HepG2 (cell line): Measurements from ENCODE around the gene CSMD2. TPM values are rescaled to one million over a fixed set of nuclear protein-coding genes. Genes with fewer than 3 reads are reported as not detected.

ENCODE experiments used
- ATAC-seq: fragments of 200-7000 bp; cut with Tn5 transposase; 3 replicates; pipeline ENCODE4 v1.9.1; 2020; ENCODE audit warnings: mild to moderate bottlenecking, moderate library complexity
- BruUV-seq: library from RNA; stranded (reverse); fragments of 400-500 nt; replicated peaks from 2 replicates; lab custom pipeline; 2021; lab: Mats Ljungman, UMichigan
- CTCF ChIA-PET: fragments of 300-600 bp; formaldehyde crosslinking; extraction: SDS; loops from one replicate; lab custom pipeline; 2021; ENCODE audit warnings: low total read pairs, inconsistent platforms, low intra/inter-chr PET ratio; lab: Yijun Ruan, JAX
- POLR2A ChIA-PET: fragments of 350-600 bp; sonication (Branson Sonifier 250); formaldehyde crosslinking; loops from one replicate; lab custom pipeline; 2020; ENCODE audit warnings: antibody characterized with exemption, inconsistent platforms; lab: Yijun Ruan, JAX
- DNase-seq: peaks from one replicate; pipeline ENCODE4 v3.0.0-alpha.2; 2015; ENCODE audit warnings: low spot score
- FAIRE-seq: peaks from 3 replicates; lab custom pipeline; 2011; peaks lifted over from hg19 to GRCh38; lab: Jason Lieb, UNC
- H2AFZ ChIP-seq: one replicate; pipeline ENCODE4 v1.6.1; 2011; ENCODE audit warnings: low read length, inconsistent platforms
- H3K27ac ChIP-seq: fragments of 300-600 bp; 3 replicates; pipeline ENCODE4 v1.8.0; 2011; ENCODE audit warnings: mixed run types, mild to moderate bottlenecking, mixed read lengths, low read length, inconsistent platforms; ENCODE audit not compliant: insufficient read depth; ENCODE audit errors: extremely low read length
- H3K27me3 ChIP-seq, 2 experiments: fragments of 200-600 bp in 1 of 2; 2 replicates in 1 of 2; 3 replicates in 1 of 2; pipeline versions ENCODE4 v1.6.0 to v1.8.0; 2011; ENCODE audit warnings: low read length in 2 of 2, mild to moderate bottlenecking in 2 of 2, moderate library complexity in 2 of 2, inconsistent platforms in 1 of 2; ENCODE audit not compliant: insufficient read depth in 2 of 2, control insufficient read depth in 1 of 2
- H3K36me3 ChIP-seq, 2 experiments: fragments of 200-600 bp in 1 of 2; replicated peaks in 1 of 2; 2 replicates in 1 of 2; 3 replicates in 1 of 2; pipeline versions ENCODE4 v1.5.1 to v1.8.0; 2011; ENCODE audit warnings: low read length in 2 of 2, inconsistent platforms in 1 of 2; ENCODE audit not compliant: insufficient read depth in 2 of 2, control insufficient read depth in 1 of 2
- H3K4me1 ChIP-seq: 2 replicates; pipeline ENCODE4 v1.5.1; 2012; ENCODE audit warnings: low read length, inconsistent platforms; ENCODE audit not compliant: insufficient read depth
- H3K4me2 ChIP-seq: 2 replicates; pipeline ENCODE4 v1.6.0; 2011; ENCODE audit warnings: low read depth, low read length, inconsistent platforms
- H3K4me3 ChIP-seq, 3 experiments: fragments of 200-600 bp in 1 of 3; sonication (generic), shearing (Covaris generic) in 1 of 3; replicated peaks in 1 of 3; 2 replicates each; pipeline ENCODE4 v1.5.1; 2011 to 2016; ENCODE audit warnings: low read length in 3 of 3, inconsistent platforms in 2 of 3, low read depth in 2 of 3, mild to moderate bottlenecking in 2 of 3, control low read depth in 1 of 3, mixed read lengths in 1 of 3; ENCODE audit not compliant: insufficient read depth in 1 of 3
- H3K79me2 ChIP-seq: one replicate; pipeline ENCODE4 v1.6.1; 2011; ENCODE audit warnings: low read length, inconsistent platforms; ENCODE audit not compliant: insufficient read depth
- H3K9ac ChIP-seq: 2 replicates; pipeline ENCODE4 v1.6.0; 2011; ENCODE audit warnings: mild to moderate bottlenecking, low read depth, low read length, inconsistent platforms; ENCODE audit not compliant: insufficient read depth
- H3K9me3 ChIP-seq: 2 replicates; pipeline ENCODE4 v1.5.1; 2012; ENCODE audit warnings: mild to moderate bottlenecking, low read length
- H4K20me1 ChIP-seq: 2 replicates; pipeline ENCODE4 v1.6.0; 2011; ENCODE audit warnings: inconsistent platforms, mild to moderate bottlenecking, low read length, moderate library complexity; ENCODE audit not compliant: insufficient read depth
- GLI4 ChIP-seq: sonication (generic); formaldehyde crosslinking; IDR thresholded peaks from 2 replicates; pipeline ENCODE4 v1.5.1; 2020; ENCODE audit warnings: missing genetic modification reagents, mild to moderate bottlenecking, moderate library complexity, borderline replicate concordance
- KLF12 ChIP-seq: sonication (generic); formaldehyde crosslinking; IDR thresholded peaks from 2 replicates; pipeline ENCODE4 v1.4.0; 2020; ENCODE audit warnings: missing genetic modification reagents, borderline replicate concordance
- MXD4 ChIP-seq: IDR thresholded peaks from 2 replicates; pipeline ENCODE4 v1.6.1; 2016; ENCODE audit warnings: mild to moderate bottlenecking, missing biosample characterization, missing genetic modification reagents
- ZBTB43 ChIP-seq: sonication (generic); formaldehyde crosslinking; conservative IDR thresholded peaks from 2 replicates; pipeline ENCODE4 v1.4.0; 2020; ENCODE audit warnings: missing genetic modification reagents
- ZBTB7A ChIP-seq: sonication (generic); formaldehyde crosslinking; IDR thresholded peaks from 2 replicates; pipeline ENCODE4 v1.8.0; 2022; ENCODE audit warnings: mild to moderate bottlenecking, missing genetic modification reagents
- ZFAT ChIP-seq: sonication (generic); formaldehyde crosslinking; conservative IDR thresholded peaks from 2 replicates; pipeline ENCODE4 v1.8.1; 2023; ENCODE audit warnings: missing genetic modification reagents, inconsistent platforms
- ZNF616 ChIP-seq: sonication (generic); formaldehyde crosslinking; IDR thresholded peaks from 2 replicates; pipeline ENCODE4 v1.5.0; 2020; ENCODE audit warnings: low read depth, mild to moderate bottlenecking, missing genetic modification reagents
- WGBS: methylation state at CpG from one replicate; pipeline ENCODE4 v1.1.6; 2017; ENCODE audit warnings: low lambda C conversion rate; 5-methylcytosine and 5-hydroxymethylcytosine counted together
- in situ Hi-C: cut with HindIII; loops from 2 replicates; pipeline ENCODE4 v1.10.0; 2017; ENCODE audit warnings: low pct_unique_long_range_greater_than_20kb; ENCODE audit not compliant: extremely low pct_ligation_motif_present
- intact Hi-C: fragments of 100-400 bp; cut with micrococcal nuclease; formaldehyde crosslinking; loops from one replicate; pipeline ENCODE4 v1.10.0; 2022; ENCODE audit not compliant: unreplicated experiment
- polyA plus RNA-seq, 8 experiments: library from polyadenylated mRNA; depleted of rRNA in 3 of 8; stranded (reverse) in 7 of 8; unstranded in 1 of 8; fragments of >200 nt; fragmentation: Illumina TruSeq in 4 of 8; extraction: Trizol in 4 of 8; gene quantifications; 2 replicates each; pipeline versions ENCODE4 v1.2.1 to v1.2.3, GENCODE V29; 2011 to 2016; ENCODE audit warnings: low read depth in 4 of 8, missing spikeins in 1 of 8, mixed read lengths in 1 of 8; ENCODE audit not compliant: insufficient read depth in 1 of 8
- total RNA-seq, 5 experiments: library from RNA; depleted of rRNA; stranded (reverse); fragments of >200 nt; fragmentation: Illumina TruSeq; extraction: Trizol; gene quantifications; 2 replicates each; pipeline ENCODE4 v1.2.3, GENCODE V29; 2016; ENCODE audit warnings: low read depth in 1 of 5
- TF ChIP-seq, protein P1 (sequence below): sonication (generic); formaldehyde crosslinking; IDR thresholded peaks from 2 replicates; pipeline ENCODE4 v1.8.1; 2023; ENCODE audit warnings: missing genetic modification reagents, inconsistent platforms, borderline replicate concordance
- TF ChIP-seq, protein P2 (sequence below): sonication (generic); formaldehyde crosslinking; IDR thresholded peaks from 2 replicates; pipeline ENCODE4 v1.5.0; 2020; ENCODE audit warnings: missing genetic modification reagents

The CSMD2 gene
- total and polyA plus RNA-seq, 2 of the 13 experiments (the other 11 are each of a cell fraction or from before 2014, with no cell fraction given): not detected

GRCh38 chr1:33905241-33905640, 259.8 kb downstream of the CSMD2 start:
- H3K4me1 ChIP-seq: no peaks in the 10 kb centered on the region
- no peak overlapping the region for H3K4me3 ChIP-seq
- TF ChIP-seq KLF12 (CRISPR knock-in tag) (no peak), ZBTB7A (CRISPR knock-in tag) (no peak), GLI4 (CRISPR knock-in tag) (no peak), ZFAT (CRISPR knock-in tag) (no peak), ZBTB43 (CRISPR knock-in tag) (no peak), ZNF616 (no peak), MXD4 (CRISPR knock-in tag) (no peak)
- TF ChIP-seq, protein P1, sequence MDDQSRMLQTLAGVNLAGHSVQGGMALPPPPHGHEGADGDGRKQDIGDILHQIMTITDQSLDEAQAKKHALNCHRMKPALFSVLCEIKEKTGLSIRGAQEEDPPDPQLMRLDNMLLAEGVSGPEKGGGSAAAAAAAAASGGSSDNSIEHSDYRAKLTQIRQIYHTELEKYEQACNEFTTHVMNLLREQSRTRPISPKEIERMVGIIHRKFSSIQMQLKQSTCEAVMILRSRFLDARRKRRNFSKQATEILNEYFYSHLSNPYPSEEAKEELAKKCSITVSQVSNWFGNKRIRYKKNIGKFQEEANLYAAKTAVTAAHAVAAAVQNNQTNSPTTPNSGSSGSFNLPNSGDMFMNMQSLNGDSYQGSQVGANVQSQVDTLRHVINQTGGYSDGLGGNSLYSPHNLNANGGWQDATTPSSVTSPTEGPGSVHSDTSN: no peak
- TF ChIP-seq, protein P2, sequence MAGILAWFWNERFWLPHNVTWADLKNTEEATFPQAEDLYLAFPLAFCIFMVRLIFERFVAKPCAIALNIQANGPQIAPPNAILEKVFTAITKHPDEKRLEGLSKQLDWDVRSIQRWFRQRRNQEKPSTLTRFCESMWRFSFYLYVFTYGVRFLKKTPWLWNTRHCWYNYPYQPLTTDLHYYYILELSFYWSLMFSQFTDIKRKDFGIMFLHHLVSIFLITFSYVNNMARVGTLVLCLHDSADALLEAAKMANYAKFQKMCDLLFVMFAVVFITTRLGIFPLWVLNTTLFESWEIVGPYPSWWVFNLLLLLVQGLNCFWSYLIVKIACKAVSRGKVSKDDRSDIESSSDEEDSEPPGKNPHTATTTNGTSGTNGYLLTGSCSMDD (CRISPR knock-in tag): no peak
- BruUV-seq: no TSS peak
- H3K27me3 ChIP-seq: peaks cover 0 to 5% of the 10 kb centered on the region in 2 experiments; a peak in 1 of 5 replicates
- in situ Hi-C loops (no loop called here), intact Hi-C loops (no loop called here)
- FAIRE-seq (no peak), DNase-seq (no peak), ATAC-seq (no peak)
- POLR2A ChIA-PET: no interaction called here
- no peak overlapping the region for H2AFZ ChIP-seq
- H3K4me2 ChIP-seq: no peak overlapping the region
- H4K20me1 ChIP-seq: no peaks in the 10 kb centered on the region
- H3K79me2 ChIP-seq: no peaks in the 10 kb centered on the region
- CTCF ChIA-PET: no interaction called here
- 4% methylated on average over 3 of the region's 3 CpGs for WGBS
- H3K9ac ChIP-seq: no peak overlapping the region
- H3K27ac ChIP-seq: no peak overlapping the region
- H3K9me3 ChIP-seq: no peaks in the 10 kb centered on the region
- H3K36me3 ChIP-seq: no peaks in the 10 kb centered on the region
